BE2C (cell line): ENCODE measurements around the gene PTGR1.

Experiments used
- DNase-seq: peaks from one replicate; pipeline ENCODE4 v3.0.0-alpha.2; 2020
- H3K27me3 ChIP-seq: fragments of 250-450 bp; sonication (Bioruptor Pico); 2 replicates; pipeline ENCODE4 v1.5.1; 2020; ENCODE audit warnings: mild to moderate bottlenecking
- H3K36me3 ChIP-seq: fragments of 250-450 bp; sonication (Bioruptor Pico); 2 replicates; pipeline ENCODE4 v1.5.1; 2020; ENCODE audit warnings: mild to moderate bottlenecking
- H3K4me1 ChIP-seq: fragments of 250-450 bp; sonication (Bioruptor Pico); 2 replicates; pipeline ENCODE4 v1.5.1; 2020
- H3K4me3 ChIP-seq: 2 replicates; pipeline ENCODE4 v1.5.1; 2011; ENCODE audit warnings: low read depth, low read length
- H3K9me3 ChIP-seq: fragments of 250-450 bp; sonication (Bioruptor Pico); 2 replicates; pipeline ENCODE4 v1.5.1; 2020
- TF ChIP-seq, protein P1 (sequence below): IDR thresholded peaks from 2 replicates; pipeline ENCODE4 v1.5.1; 2012; ENCODE audit warnings: mild to moderate bottlenecking, low read depth, low read length

The PTGR1 gene

DNA sequence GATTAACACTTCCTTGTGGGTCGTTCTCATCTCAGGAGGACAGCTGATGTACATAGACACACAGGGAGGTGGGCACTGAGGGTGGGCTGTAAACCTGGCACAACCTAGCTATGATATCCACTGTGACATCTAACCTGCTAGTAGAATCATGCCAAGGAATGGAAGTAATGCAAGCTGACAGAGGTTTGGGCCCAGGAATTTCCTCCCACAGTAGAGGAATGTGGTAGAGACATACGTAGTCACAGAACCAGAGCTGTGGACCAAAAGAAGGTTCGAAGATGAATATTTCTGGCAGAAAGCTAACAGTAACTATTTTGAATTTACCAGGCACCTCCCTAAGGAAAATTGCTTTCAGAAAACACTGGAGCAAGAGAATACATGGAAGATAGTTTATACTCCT lies 16.5 kb upstream of the PTGR1 start:
- no peak for DNase-seq
- Histone ChIP-seq H3K27me3 (no peaks in the 10 kb centered on the region), H3K4me3 (no peak overlapping the region), H3K36me3 (no peaks in the 10 kb centered on the region), H3K9me3 (no peaks in the 10 kb centered on the region), H3K4me1 (no peaks in the 10 kb centered on the region)
- TF ChIP-seq, protein P1, sequence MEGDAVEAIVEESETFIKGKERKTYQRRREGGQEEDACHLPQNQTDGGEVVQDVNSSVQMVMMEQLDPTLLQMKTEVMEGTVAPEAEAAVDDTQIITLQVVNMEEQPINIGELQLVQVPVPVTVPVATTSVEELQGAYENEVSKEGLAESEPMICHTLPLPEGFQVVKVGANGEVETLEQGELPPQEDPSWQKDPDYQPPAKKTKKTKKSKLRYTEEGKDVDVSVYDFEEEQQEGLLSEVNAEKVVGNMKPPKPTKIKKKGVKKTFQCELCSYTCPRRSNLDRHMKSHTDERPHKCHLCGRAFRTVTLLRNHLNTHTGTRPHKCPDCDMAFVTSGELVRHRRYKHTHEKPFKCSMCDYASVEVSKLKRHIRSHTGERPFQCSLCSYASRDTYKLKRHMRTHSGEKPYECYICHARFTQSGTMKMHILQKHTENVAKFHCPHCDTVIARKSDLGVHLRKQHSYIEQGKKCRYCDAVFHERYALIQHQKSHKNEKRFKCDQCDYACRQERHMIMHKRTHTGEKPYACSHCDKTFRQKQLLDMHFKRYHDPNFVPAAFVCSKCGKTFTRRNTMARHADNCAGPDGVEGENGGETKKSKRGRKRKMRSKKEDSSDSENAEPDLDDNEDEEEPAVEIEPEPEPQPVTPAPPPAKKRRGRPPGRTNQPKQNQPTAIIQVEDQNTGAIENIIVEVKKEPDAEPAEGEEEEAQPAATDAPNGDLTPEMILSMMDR, result no peak

- TF ChIP-seq, protein P1, result no peak
- Histone ChIP-seq H3K36me3 (no peaks in the 10 kb centered on the region), H3K27me3 (no peaks in the 10 kb centered on the region), H3K4me1 (no peaks in the 10 kb centered on the region), H3K9me3 (no peaks in the 10 kb centered on the region), H3K4me3 (no peak overlapping the region)
- no peak for DNase-seq
These were observed 14.1 kb upstream of the PTGR1 start for GRCh38 chr9:111613436-111614040.

DNA sequence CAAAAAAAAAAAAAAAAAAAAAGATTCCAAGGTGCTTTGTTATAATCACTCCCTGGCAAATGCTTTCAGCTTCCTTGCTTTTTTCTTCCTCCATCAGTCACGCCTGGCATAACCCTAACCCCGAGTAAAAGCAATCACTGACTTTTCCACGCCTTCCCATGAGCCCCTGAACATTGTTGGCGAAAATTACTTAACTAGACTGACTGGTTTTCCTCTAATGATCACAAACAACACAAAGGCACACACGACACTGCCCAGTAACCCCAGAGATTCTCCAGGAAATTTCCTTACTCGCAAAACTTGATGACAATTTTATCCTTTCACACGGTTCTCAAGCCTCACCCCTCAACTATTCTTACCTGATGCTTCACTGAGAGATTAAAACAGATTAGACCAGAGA lies 11.4 kb upstream of the PTGR1 start:
- no peaks in the 10 kb centered on the region for H3K27me3 ChIP-seq
- H3K9me3 ChIP-seq, result no peaks in the 10 kb centered on the region
- DNase-seq, result no peak
- no peaks in the 10 kb centered on the region for H3K4me1 ChIP-seq
- no peaks in the 10 kb centered on the region for H3K36me3 ChIP-seq
- TF ChIP-seq, protein P1, result no peak
- H3K4me3 ChIP-seq, result no peak overlapping the region

DNA sequence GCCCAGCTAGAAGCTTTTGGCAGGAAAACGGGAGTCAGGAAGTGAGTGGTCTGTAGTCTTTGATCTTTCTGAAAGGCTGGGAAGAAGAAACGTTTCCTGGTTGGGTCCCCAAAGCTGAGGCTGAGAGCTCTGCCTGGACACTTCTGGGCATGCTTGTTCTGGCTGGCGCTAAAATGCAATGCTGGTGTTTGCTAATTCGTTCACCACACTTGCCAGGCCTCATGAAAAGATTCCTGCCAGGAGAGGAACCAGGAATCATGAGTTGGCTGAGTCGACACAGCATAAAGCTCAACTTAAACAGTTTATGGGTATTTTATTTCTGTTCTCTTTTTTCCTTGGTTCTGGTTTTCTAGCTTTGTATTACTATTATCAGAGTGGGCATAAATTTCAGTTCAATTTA lies 10.7 kb upstream of the PTGR1 start:
- H3K27me3 ChIP-seq, result no peaks in the 10 kb centered on the region
- H3K36me3 ChIP-seq, result no peaks in the 10 kb centered on the region
- H3K9me3 ChIP-seq, result no peaks in the 10 kb centered on the region
- no peak for DNase-seq
- H3K4me1 ChIP-seq, result no peaks in the 10 kb centered on the region
- TF ChIP-seq, protein P1, result no peak
- H3K4me3 ChIP-seq, result no peak overlapping the region

DNA sequence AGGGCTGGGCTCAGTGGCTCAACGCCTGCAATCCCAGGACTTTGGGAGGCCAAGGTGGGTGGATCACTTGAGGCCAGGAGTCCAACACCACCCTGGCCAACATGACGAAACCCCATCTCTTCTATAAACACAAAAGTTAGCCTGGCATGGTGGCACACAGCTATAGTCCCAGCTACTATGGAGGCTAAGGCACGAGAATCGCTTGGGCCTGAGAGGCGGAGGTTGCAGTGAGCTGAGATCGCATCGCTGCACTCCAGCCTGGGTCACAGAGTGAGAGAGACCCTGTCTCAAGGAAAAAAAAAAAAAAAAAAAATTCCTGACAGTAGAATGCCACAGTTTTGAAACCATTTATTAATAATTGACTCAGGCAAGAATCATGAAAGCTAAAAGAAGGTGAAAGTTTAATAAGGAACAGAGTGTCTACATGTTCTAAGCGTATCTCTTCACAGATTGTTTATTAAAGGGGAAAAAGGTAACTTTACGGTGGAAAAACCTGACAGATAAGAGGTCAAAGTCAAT lies 5.7 kb upstream of the PTGR1 start:
- Histone ChIP-seq H3K4me3 (no peak overlapping the region), H3K27me3 (no peaks in the 10 kb centered on the region), H3K36me3 (no peaks in the 10 kb centered on the region), H3K4me1 (peaks cover 3% of the 10 kb centered on the region; the same call in 1 of the 2 replicates), H3K9me3 (no peaks in the 10 kb centered on the region)
- DNase-seq, result no peak
- TF ChIP-seq, protein P1, result no peak

- Histone ChIP-seq H3K4me1 (peaks cover 3% of the 10 kb centered on the region; the same call in 1 of the 2 replicates), H3K27me3 (no peaks in the 10 kb centered on the region), H3K4me3 (no peak overlapping the region), H3K9me3 (no peaks in the 10 kb centered on the region), H3K36me3 (no peaks in the 10 kb centered on the region)
- TF ChIP-seq, protein P1, result no peak
- no peak for DNase-seq
These were observed 4.7 kb upstream of the PTGR1 start for GRCh38 chr9:111604054-111604615.
